ENCODE results near the gene EIF4G3. TPM values are rescaled to one million over a fixed set of nuclear protein-coding genes. Genes with fewer than 3 reads are reported as not detected.

EIF4G3 gene
- total RNA-seq, 1 experiment from 2014 or later: 55.4 TPM

DNA sequence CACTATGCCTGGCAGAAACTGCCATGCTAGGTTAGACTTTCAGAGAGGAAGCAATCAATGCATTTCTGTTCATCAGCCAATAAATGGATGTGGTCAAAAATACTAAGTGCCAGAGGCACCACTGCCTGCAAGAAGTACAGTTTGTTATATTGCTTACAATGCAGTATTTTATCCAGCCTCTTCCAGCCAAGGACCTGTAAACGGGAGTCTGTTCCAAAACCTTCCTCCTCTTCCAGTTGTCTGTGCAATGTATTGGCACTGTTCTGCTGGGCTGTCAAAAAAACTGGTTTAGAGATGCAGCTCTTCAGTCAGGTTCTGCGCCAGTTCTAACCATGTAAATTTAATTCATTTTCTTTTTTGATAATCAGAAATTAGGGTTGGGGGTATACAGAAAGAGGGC lies 175.7 kb downstream of the EIF4G3 start:
- Mint-ChIP-seq H3K4me1 (ENCODE audit: low read depth, unreplicated experiment) (peaks cover 7% of the 10 kb centered on the region), H3K27me3 (ENCODE audit: insufficient read depth, unreplicated experiment) (no peaks in the 10 kb centered on the region), H3K9me3 (ENCODE audit: unreplicated experiment) (no peaks in the 10 kb centered on the region), H3K27ac (ENCODE audit: unreplicated experiment) (no peak overlapping the region), H3K36me3 (ENCODE audit: insufficient read depth, unreplicated experiment) (peaks cover 7% of the 10 kb centered on the region), H3K4me3 (ENCODE audit: unreplicated experiment) (no peak overlapping the region)
- ChIA-PET CTCF (no interaction called here), POLR2A (no interaction called here)
- Histone ChIP-seq H3K4me3 (ENCODE audit: low read depth, low read length) (no peak overlapping the region), H3K36me3 (ENCODE audit: control insufficient read depth, insufficient read depth, low read length) (no peaks in the 10 kb centered on the region), H3K27me3 (replicated peaks; ENCODE audit: control insufficient read depth, insufficient read depth, low read length) (no peaks in the 10 kb centered on the region), H3K9me3 (no peaks in the 10 kb centered on the region), H3K4me1 (no peaks in the 10 kb centered on the region)
- DNase-seq: no peak
- intact Hi-C loops (cut with micrococcal nuclease; ENCODE audit: unreplicated experiment): no loop called here
- no TSS peak for BruUV-seq (replicated peaks)
- TF ChIP-seq, protein P1, sequence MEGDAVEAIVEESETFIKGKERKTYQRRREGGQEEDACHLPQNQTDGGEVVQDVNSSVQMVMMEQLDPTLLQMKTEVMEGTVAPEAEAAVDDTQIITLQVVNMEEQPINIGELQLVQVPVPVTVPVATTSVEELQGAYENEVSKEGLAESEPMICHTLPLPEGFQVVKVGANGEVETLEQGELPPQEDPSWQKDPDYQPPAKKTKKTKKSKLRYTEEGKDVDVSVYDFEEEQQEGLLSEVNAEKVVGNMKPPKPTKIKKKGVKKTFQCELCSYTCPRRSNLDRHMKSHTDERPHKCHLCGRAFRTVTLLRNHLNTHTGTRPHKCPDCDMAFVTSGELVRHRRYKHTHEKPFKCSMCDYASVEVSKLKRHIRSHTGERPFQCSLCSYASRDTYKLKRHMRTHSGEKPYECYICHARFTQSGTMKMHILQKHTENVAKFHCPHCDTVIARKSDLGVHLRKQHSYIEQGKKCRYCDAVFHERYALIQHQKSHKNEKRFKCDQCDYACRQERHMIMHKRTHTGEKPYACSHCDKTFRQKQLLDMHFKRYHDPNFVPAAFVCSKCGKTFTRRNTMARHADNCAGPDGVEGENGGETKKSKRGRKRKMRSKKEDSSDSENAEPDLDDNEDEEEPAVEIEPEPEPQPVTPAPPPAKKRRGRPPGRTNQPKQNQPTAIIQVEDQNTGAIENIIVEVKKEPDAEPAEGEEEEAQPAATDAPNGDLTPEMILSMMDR (IDR thresholded peaks at IDR 0.05; ENCODE audit: insufficient read depth in 1 of 2, low read depth in 1 of 2, low read length in 1 of 2, severe bottlenecking in 1 of 2, unreplicated experiment in 1 of 2): no peak

DNA sequence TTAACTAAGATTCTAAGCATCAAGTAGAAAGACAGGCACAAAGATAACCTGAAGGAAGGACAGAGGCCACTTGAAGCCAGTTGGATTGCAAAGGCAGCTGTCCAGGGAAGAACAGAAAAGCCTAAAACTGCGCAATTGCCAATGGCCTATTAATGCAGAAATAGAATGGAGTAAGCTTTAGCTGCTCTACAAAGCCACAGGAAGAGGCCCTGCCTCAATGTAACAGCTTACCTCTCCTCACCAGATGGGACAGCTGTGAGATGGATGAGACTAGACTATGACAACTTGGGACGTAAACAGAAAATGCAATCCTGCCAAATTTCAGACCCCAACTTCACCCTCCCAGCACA lies 176.5 kb downstream of the EIF4G3 start:
- BruUV-seq (replicated peaks): no TSS peak
- ChIA-PET CTCF (interaction anchor here (0.6 kb wide), 1 partner anchor 756 kb away, joined by 5 read pairs; no protein-coding TSS in a partner anchor), POLR2A (no interaction called here)
- Histone ChIP-seq H3K36me3 (ENCODE audit: control insufficient read depth, insufficient read depth, low read length) (no peaks in the 10 kb centered on the region), H3K4me1 (no peaks in the 10 kb centered on the region), H3K4me3 (ENCODE audit: low read depth, low read length) (no peak overlapping the region), H3K27me3 (replicated peaks; ENCODE audit: control insufficient read depth, insufficient read depth, low read length) (no peaks in the 10 kb centered on the region), H3K9me3 (no peaks in the 10 kb centered on the region)
- H3K4me1 Mint-ChIP-seq (ENCODE audit: low read depth, unreplicated experiment): peaks cover 7% of the 10 kb centered on the region
- no peak for DNase-seq
- no peak overlapping the region for H3K27ac Mint-ChIP-seq (ENCODE audit: unreplicated experiment)
- H3K4me3 Mint-ChIP-seq (ENCODE audit: unreplicated experiment): no peak overlapping the region
- peaks cover 7% of the 10 kb centered on the region for H3K36me3 Mint-ChIP-seq (ENCODE audit: insufficient read depth, unreplicated experiment)
- intact Hi-C loops (cut with micrococcal nuclease; ENCODE audit: unreplicated experiment): no loop called here
- H3K27me3 Mint-ChIP-seq (ENCODE audit: insufficient read depth, unreplicated experiment): no peaks in the 10 kb centered on the region
- TF ChIP-seq, protein P1 (IDR thresholded peaks at IDR 0.05; ENCODE audit: insufficient read depth in 1 of 2, low read depth in 1 of 2, low read length in 1 of 2, severe bottlenecking in 1 of 2, unreplicated experiment in 1 of 2): no peak
- H3K9me3 Mint-ChIP-seq (ENCODE audit: unreplicated experiment): no peaks in the 10 kb centered on the region

DNA sequence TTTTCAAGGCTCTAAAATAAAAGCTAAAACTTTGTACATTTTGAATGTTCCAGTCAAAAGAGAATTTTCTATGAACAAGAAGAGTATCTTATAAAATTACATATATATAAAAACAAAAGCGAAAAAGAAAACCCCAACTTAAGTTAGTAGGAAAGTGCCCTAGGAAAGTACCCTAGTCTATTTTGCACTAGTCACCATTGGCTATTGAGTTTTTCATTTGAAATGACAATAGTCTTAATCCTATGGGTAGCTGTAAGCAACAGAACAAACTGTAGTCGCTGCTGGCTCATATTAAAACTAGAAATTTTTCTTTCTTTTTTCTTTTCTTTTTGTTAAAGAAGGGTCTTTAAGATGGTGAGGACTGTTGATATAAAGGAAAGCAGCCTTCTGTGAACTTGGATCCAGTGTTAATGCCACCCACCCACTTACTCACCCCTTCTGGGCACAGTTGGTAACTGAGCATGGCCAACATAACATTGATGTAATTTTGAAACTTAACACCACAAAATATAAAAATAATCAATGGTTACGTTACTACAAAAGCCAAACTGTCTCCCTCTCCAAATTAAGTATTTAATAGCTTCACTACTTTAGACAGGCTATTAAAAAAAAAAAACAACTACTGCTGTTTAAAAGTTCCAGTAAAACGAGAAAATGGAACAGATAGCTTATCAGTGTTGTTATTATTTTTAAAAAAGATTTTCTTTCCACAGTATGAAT lies 177.0 kb downstream of the EIF4G3 start:
- POLR2A ChIA-PET: no interaction called here
- DNase-seq: no peak

More for the DNA sequence above, 177.0 kb downstream of the EIF4G3 start:
- Mint-ChIP-seq H3K4me1 (ENCODE audit: low read depth, unreplicated experiment) (peaks cover 7% of the 10 kb centered on the region), H3K4me3 (ENCODE audit: unreplicated experiment) (no peak overlapping the region), H3K27me3 (ENCODE audit: insufficient read depth, unreplicated experiment) (no peaks in the 10 kb centered on the region), H3K9me3 (ENCODE audit: unreplicated experiment) (no peaks in the 10 kb centered on the region), H3K27ac (ENCODE audit: unreplicated experiment) (no peak overlapping the region), H3K36me3 (ENCODE audit: insufficient read depth, unreplicated experiment) (peaks cover 7% of the 10 kb centered on the region)
- intact Hi-C loops (cut with micrococcal nuclease; ENCODE audit: unreplicated experiment): no loop called here
- Histone ChIP-seq H3K27me3 (replicated peaks; ENCODE audit: control insufficient read depth, insufficient read depth, low read length) (no peaks in the 10 kb centered on the region), H3K9me3 (no peaks in the 10 kb centered on the region), H3K4me1 (no peaks in the 10 kb centered on the region), H3K4me3 (ENCODE audit: low read depth, low read length) (no peak overlapping the region), H3K36me3 (ENCODE audit: control insufficient read depth, insufficient read depth, low read length) (no peaks in the 10 kb centered on the region)
- TF ChIP-seq, protein P1 (IDR thresholded peaks at IDR 0.05; ENCODE audit: insufficient read depth in 1 of 2, low read depth in 1 of 2, low read length in 1 of 2, severe bottlenecking in 1 of 2, unreplicated experiment in 1 of 2): no peak
- no TSS peak for BruUV-seq (replicated peaks)
- CTCF ChIA-PET: interaction anchor here (0.6 kb wide), 1 partner anchor 757 kb away, joined by 5 read pairs; no protein-coding TSS in a partner anchor
